ENCODE results near the gene PARP8.
"Not testable (repeated sequence)": the region's sequence is repeated elsewhere in the genome, so short reads cannot be mapped to it uniquely, and the experiment has no call there.

The PARP8 gene

GRCh38 chr5:50791813-50792212 lies 125.4 kb downstream of the PARP8 start:
- no peak for DNase-seq

DNA sequence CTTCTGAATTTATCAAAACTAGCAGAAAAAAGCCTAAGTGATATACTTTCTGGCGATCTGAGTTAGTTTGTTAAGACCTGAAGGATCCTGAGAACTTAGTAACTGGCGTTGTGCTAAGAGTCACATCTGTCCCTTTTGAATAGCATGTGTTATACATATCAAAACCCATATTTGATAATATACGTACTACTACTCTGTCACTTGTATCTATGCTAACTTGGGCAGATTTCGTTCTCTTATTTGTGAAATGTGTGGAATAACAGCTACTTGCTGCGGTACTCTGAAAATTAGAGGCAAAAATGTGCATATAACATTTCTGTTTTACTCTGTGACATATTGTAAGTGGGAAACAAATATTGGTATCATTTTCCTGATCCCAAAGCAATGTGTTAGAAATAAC lies 126.4 kb downstream of the PARP8 start:
- DNase-seq: no peak

GRCh38 chr5:50794812-50795211 lies 128.4 kb downstream of the PARP8 start:
- no peak for DNase-seq

DNA sequence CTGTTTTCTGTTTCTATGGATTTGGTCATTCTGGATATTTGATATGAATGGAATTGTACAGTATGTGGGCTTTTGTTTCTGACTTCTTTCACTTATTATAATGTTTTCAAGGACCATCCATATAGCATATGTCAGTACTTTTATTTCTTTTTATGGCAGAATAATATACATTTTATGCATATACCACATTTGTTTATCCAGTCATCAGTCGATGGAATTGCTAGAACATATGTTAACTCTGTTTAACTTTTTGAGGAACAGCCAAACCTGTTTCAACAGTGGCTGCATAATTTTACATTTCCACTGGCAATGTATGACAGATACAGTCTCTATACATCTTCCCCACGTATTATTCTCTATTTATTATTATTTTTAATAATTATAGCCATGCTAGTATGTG lies 131.6 kb downstream of the PARP8 start:
- DNase-seq: no peak

DNA sequence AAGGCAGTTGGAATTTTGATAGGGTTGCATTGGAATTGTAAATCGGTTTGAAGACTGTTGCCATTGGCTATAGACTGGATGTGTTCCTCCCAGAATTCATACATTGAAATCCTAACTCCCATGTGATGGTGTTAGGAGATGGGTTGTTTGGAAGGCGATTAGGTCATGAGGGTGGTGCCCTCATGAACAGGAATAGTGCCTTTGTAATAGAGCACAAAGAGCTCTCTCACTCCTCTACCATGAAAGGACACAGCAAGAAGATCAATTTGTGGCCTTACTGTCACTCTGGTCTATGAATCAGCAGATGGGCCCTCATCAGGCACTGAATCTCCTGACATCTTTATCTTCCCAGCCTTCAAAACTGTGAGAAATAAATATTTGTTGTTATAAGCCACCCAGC lies 133.2 kb downstream of the PARP8 start:
- no peak for DNase-seq

DNA sequence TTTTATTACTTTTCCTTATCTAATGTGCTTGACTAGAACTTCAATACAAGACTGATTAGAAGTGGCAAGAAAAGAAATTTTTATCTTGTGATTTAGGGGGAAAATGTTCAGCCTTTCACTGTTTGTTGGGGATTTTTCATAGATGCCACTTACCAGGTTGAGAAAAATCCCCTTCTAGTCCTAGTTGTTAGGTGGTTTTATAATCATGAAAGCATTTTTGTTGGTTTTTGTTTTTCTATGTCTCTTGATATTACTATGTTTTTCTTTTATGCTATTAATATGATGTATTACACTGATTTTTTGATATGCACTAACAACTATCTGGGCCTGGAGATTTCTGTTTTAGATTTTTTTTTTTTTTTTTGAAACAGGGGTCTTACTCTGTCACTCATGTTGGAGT lies 134.0 kb downstream of the PARP8 start:
- DNase-seq: no peak

DNA sequence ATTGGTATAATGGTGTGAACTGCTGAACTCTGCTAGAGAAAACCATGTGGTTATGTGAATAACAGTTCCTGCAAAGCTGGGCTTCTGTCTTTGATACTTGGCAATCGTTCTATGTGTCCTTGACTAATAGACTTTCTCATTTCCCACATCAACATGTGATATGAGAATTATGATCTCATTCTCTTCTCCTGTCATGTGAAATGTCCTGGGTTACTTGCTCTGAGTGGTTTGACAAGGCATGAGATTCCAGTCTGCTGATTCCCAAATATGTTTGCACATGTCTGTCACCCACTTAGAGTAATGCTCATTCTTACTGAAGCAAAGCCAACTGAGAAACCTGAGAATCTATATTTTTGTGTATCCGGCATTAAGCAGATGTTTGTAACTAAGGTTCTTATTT lies 141.2 kb downstream of the PARP8 start:
- DNase-seq: no peak

DNA sequence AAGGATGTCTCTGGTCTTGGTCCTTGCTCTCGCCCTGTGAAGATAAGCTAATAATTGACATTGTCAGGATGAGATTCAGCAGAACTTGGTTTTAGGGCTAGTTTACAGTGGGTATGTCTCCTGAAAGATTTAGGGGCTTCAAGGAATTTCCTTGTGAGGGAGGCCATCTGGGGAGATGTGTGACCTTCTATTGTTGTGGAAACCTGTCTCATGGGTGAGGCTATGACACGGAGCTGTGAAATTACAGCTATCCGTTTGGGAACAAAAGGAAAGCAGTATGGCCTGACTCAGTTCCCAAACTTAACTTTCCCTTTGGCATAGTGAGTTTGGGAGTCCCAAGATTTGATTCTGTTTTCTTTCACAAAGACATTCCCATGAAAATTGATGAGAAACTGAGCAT lies 142.0 kb downstream of the PARP8 start:
- DNase-seq: no peak

GRCh38 chr5:50811746-50812145 lies 145.3 kb downstream of the PARP8 start:
- not testable (repeated sequence) for DNase-seq

DNA sequence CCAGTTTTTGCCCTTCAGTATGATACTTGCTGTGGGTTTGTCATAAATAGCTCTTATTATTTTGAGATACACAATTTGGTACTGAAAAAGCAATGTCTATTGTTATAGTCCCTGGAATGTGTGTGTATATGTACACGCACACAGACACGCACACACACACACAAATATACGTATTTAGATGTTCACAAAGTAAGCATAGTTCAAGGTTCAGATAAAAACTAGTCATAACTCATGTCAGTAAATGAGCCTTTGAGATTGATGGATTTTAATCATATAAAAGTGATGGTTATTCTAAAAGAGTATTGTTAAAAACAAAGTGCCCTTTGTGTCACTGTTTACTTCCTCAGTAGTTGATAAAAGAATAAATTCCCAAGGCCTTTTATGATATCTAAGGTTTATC lies 147.3 kb downstream of the PARP8 start:
- DNase-seq: no peak

DNA sequence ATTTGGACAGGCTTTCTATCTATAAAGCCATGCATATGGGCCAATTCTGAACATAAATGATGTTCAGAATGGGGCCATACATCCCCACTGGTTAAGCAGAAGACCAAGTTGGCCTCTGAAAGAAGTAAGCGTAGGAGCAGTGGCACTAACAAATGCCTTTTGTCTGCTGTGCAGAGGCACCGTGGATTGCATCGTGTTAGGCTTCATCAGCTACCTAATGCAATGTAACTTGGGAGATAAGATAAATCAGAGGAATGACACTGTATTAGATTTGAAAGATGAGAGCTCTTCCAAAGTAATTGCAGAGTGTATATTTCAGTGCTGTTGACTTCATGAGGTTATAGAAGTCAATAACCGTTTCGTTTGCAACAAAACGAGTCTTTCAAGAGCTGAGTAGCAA lies 148.1 kb downstream of the PARP8 start:
- DNase-seq: no peak

GRCh38 chr5:50822046-50822445 lies 155.6 kb downstream of the PARP8 start:
- no peak for DNase-seq

GRCh38 chr5:50822761-50823160 lies 156.3 kb downstream of the PARP8 start:
- DNase-seq: no peak

GRCh38 chr5:50823568-50823967 lies 157.1 kb downstream of the PARP8 start:
- DNase-seq: no peak

- DNase-seq: no peak
Observed at GRCh38 chr5:50824109-50824508, 157.7 kb downstream of the PARP8 start.

GRCh38 chr5:50827516-50828247 lies 161.2 kb downstream of the PARP8 start:
- no peak for DNase-seq

DNA sequence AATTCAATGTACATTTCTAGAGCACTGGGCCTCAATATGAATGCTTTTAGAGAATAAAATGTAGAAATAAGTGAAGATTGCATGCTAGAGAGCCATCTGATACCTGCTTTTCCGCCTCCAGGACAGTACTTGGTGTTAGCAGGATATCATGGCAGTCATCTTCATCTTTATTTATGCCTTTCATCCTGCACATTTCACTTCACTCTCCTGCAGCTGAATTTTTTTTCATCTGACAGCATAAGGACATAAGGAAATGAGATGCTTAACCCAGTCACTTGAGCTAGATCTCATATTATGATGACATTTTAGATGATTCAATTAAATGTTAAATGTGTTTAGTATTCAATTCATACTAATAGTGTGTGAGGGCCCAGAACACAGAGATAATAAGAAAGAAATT lies 162.6 kb downstream of the PARP8 start:
- no peak for DNase-seq

GRCh38 chr5:50832657-50833284 lies 166.3 kb downstream of the PARP8 start:
- DNase-seq: no peak

GRCh38 chr5:50836356-50836755 lies 169.9 kb downstream of the PARP8 start:
- DNase-seq: no peak

GRCh38 chr5:50839472-50839871 lies 173.0 kb downstream of the PARP8 start:
- DNase-seq: no peak

- DNase-seq: no peak
Observed at GRCh38 chr5:50843091-50843490, 176.7 kb downstream of the PARP8 start.

- DNase-seq: no peak
Observed at GRCh38 chr5:50846261-50846660, 179.8 kb downstream of the PARP8 start.

DNA sequence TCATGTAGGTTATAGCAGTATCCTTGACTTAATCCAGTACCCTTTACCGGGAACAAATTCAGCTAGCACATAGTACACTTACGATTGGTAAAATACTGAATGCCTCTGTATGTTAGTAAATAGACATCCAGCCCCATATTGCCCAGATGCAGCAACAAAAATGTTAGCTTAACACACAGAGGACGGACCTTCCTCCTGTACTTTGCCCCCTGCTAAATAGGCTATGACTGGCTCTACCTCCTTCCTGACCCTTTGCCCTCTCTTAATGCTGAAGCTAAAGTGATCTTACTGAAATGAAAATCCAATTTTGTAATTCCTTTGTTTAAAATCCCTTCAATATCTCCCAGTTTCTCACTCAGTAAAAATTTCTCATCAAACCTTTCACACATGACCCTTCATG lies 183.1 kb downstream of the PARP8 start:
- DNase-seq: no peak

DNA sequence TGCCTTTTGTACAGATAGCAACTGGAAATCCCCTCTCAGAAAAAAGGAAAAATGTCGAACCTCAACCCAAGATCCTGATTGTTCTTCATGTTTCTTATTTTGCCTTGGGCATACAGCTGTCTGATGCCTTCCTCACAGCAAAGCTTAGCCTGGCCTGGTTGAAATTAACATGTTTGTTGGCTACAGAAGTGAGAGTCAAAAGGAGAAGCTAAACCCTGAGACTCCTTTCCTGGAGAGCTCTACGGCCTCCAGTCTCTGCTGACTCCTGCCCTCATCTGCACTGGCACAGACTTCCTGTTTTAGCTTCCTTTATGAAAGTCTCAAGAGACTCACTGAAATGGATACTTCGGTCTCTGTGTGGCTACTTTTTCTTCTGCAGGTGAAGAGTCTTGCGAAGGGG lies 186.7 kb downstream of the PARP8 start:
- DNase-seq: no peak

GRCh38 chr5:50854082-50854481 lies 187.6 kb downstream of the PARP8 start:
- no peak for DNase-seq
